HEK293 (cell line): ENCODE results near the gene ZNF804A.

Experiments used
- HOXA7 ChIP-seq: sonication (generic); formaldehyde crosslinking; IDR thresholded peaks from 2 replicates; pipeline ENCODE4 v1.8.1; 2022; ENCODE audit warnings: missing genetic modification reagents, borderline replicate concordance
- TCF7L2 ChIP-seq: IDR thresholded peaks from 2 replicates; pipeline ENCODE4 v1.6.1; 2011; ENCODE audit warnings: low read depth, mild to moderate bottlenecking, inconsistent platforms, low read length, moderate library complexity, borderline replicate concordance
- ZNF214 ChIP-seq: fragments of 450-650 bp; formaldehyde crosslinking; IDR thresholded peaks from 2 replicates; pipeline ENCODE4 v1.5.1; 2017; ENCODE audit warnings: missing biosample characterization, mild to moderate bottlenecking, missing genetic modification characterization, borderline replicate concordance
- ZNF585B ChIP-seq: fragments of 450-650 bp; formaldehyde crosslinking; IDR thresholded peaks from 2 replicates; pipeline ENCODE4 v1.5.1; 2016; ENCODE audit warnings: missing biosample characterization, missing genetic modification characterization
- ZNF670 ChIP-seq: fragments of 450-650 bp; formaldehyde crosslinking; IDR thresholded peaks from 2 replicates; pipeline ENCODE4 v1.5.1; 2016; ENCODE audit warnings: missing biosample characterization, missing genetic modification characterization, low read depth
- ZNF768 ChIP-seq: fragments of 450-650 bp; formaldehyde crosslinking; IDR thresholded peaks from 2 replicates; pipeline ENCODE4 v1.5.1; 2018; ENCODE audit warnings: missing biosample characterization, mild to moderate bottlenecking, missing genetic modification characterization
- TF ChIP-seq, protein P1 (sequence below): fragments of 450-650 bp; formaldehyde crosslinking; IDR thresholded peaks from 2 replicates; pipeline ENCODE4 v1.5.1; 2016; ENCODE audit warnings: missing biosample characterization, missing genetic modification characterization
- TF ChIP-seq, protein P2 (sequence below): fragments of 450-650 bp; formaldehyde crosslinking; IDR thresholded peaks from 2 replicates; pipeline ENCODE4 v1.5.1; 2016; ENCODE audit warnings: missing biosample characterization, missing genetic modification characterization

DNA sequence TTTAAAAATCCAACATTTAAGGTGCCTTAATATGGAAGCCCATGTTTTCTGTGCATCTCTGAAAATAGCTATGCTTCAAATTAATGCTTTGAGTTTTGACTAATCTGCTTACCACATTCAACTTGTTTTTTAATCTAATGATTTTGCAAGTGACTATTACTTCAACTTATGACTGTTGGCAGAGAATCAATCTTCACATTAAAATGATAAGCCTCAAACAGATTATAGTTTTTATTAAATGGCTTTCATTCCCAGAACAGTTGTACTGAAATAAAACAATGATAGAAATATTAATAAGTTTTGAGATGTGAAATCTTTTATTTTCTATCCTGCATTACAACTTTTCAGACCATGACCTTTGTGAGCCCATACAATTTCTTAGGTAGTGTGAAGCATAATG lies 347.5 kb downstream of the ZNF804A start:
- TF ChIP-seq HOXA7 (CRISPR knock-in tag) = no peak
- TF ChIP-seq ZNF214 (tag by site-specific recombination) = no peak
- TF ChIP-seq ZNF585B (tag by site-specific recombination) = no peak
- TF ChIP-seq ZNF670 (tag by site-specific recombination) = no peak
- no peak for TF ChIP-seq TCF7L2
- TF ChIP-seq, protein P1, sequence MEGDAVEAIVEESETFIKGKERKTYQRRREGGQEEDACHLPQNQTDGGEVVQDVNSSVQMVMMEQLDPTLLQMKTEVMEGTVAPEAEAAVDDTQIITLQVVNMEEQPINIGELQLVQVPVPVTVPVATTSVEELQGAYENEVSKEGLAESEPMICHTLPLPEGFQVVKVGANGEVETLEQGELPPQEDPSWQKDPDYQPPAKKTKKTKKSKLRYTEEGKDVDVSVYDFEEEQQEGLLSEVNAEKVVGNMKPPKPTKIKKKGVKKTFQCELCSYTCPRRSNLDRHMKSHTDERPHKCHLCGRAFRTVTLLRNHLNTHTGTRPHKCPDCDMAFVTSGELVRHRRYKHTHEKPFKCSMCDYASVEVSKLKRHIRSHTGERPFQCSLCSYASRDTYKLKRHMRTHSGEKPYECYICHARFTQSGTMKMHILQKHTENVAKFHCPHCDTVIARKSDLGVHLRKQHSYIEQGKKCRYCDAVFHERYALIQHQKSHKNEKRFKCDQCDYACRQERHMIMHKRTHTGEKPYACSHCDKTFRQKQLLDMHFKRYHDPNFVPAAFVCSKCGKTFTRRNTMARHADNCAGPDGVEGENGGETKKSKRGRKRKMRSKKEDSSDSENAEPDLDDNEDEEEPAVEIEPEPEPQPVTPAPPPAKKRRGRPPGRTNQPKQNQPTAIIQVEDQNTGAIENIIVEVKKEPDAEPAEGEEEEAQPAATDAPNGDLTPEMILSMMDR (tag by site-specific recombination) = no peak
- TF ChIP-seq ZNF768 (tag by site-specific recombination) = no peak
- TF ChIP-seq, protein P2, sequence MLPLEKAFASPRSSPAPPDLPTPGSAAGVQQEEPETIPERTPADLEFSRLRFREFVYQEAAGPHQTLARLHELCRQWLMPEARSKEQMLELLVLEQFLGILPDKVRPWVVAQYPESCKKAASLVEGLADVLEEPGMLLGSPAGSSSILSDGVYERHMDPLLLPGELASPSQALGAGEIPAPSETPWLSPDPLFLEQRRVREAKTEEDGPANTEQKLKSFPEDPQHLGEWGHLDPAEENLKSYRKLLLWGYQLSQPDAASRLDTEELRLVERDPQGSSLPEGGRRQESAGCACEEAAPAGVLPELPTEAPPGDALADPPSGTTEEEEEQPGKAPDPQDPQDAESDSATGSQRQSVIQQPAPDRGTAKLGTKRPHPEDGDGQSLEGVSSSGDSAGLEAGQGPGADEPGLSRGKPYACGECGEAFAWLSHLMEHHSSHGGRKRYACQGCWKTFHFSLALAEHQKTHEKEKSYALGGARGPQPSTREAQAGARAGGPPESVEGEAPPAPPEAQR (tag by site-specific recombination) = no peak
